ENCODE measurements around the gene EIF4A2.
A peak's percentile ranks its signal among the peaks of the same experiment; 100 is the strongest.

EIF4A2 gene

DNA sequence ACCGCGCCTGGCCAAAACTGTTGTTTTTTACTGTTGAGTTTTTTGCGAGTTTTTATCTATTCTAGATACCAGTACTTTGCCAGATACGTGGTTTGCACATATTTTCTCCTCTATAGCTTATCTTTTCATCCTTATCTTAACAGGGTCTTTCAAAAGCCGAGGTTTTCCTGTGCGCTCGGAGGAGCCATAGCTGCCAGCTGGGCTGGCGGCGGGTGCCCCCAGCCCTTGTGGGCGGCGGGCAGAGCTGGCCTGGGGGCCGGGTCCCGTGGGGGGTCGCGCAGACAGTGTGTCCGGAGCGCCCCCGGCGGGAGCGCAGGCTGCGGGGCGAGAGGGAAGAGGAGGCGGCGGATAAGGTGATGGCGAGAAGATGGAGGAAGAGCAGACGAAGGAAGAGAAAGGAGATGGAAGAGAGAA is 11.1 kb upstream of the EIF4A2 start:
- H3K79me2 ChIP-seq, result no peaks in the 10 kb centered on the region
- H3K36me3 ChIP-seq (ENCODE audit: control insufficient read depth, insufficient read depth, low read length), result no peaks in the 10 kb centered on the region
- H3K4me2 ChIP-seq (ENCODE audit: low read length), result peak overlapping the region; percentile 74
- H3K9me3 ChIP-seq (ENCODE audit: control insufficient read depth, low read length), result no peaks in the 10 kb centered on the region
- H3K4me1 ChIP-seq, result no peaks in the 10 kb centered on the region
- H3K27me3 ChIP-seq (ENCODE audit: control insufficient read depth, insufficient read depth, low read length), result no peaks in the 10 kb centered on the region
- peak overlapping the region; percentile 74 for H2AFZ ChIP-seq
- no peak overlapping the region for H3K9ac ChIP-seq
- no peak overlapping the region for H3K27ac ChIP-seq
- peak overlapping the region; percentile 45 for H3K4me3 ChIP-seq (ENCODE audit: low read depth, low read length)
- TF ChIP-seq, protein P1, sequence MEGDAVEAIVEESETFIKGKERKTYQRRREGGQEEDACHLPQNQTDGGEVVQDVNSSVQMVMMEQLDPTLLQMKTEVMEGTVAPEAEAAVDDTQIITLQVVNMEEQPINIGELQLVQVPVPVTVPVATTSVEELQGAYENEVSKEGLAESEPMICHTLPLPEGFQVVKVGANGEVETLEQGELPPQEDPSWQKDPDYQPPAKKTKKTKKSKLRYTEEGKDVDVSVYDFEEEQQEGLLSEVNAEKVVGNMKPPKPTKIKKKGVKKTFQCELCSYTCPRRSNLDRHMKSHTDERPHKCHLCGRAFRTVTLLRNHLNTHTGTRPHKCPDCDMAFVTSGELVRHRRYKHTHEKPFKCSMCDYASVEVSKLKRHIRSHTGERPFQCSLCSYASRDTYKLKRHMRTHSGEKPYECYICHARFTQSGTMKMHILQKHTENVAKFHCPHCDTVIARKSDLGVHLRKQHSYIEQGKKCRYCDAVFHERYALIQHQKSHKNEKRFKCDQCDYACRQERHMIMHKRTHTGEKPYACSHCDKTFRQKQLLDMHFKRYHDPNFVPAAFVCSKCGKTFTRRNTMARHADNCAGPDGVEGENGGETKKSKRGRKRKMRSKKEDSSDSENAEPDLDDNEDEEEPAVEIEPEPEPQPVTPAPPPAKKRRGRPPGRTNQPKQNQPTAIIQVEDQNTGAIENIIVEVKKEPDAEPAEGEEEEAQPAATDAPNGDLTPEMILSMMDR (IDR thresholded peaks at IDR 0.05), result no peak

GRCh38 chr3:186772701-186773417 is 10.5 kb upstream of the EIF4A2 start:
- H3K4me2 ChIP-seq (ENCODE audit: low read length), result peak overlapping the region; percentile 74
- no peaks in the 10 kb centered on the region for H3K27me3 ChIP-seq (ENCODE audit: control insufficient read depth, insufficient read depth, low read length)
- no peaks in the 10 kb centered on the region for H3K4me1 ChIP-seq
- peak overlapping the region; percentile 45 for H3K4me3 ChIP-seq (ENCODE audit: low read depth, low read length)
- H3K27ac ChIP-seq, result no peak overlapping the region
- no peak overlapping the region for H3K9ac ChIP-seq
- TF ChIP-seq, protein P1 (IDR thresholded peaks at IDR 0.05), result no peak
- peak overlapping the region; percentile 74 for H2AFZ ChIP-seq
- H3K79me2 ChIP-seq, result no peaks in the 10 kb centered on the region
- H3K36me3 ChIP-seq (ENCODE audit: control insufficient read depth, insufficient read depth, low read length), result no peaks in the 10 kb centered on the region
- H3K9me3 ChIP-seq (ENCODE audit: control insufficient read depth, low read length), result no peaks in the 10 kb centered on the region

DNA sequence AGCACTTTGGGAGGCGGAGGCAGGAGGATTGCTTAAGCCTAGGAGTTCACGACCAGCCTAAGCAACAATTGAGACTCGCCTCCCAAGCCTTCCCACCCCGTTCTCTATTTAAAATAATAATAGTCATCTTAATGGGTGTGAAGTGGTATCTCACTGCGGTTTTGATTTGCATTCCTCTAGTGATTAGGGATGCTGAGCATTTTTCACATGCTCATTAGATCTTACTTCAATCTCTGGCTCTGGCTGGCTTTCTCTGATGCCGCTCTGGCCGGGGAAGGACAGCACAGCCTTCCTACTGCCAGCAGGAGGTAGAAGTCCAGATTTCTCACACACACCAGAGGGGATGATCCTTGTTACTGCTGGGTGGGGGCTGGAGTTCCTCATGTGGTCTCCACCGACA is 7.4 kb upstream of the EIF4A2 start:
- H3K4me1 ChIP-seq, result no peaks in the 10 kb centered on the region
- H3K9ac ChIP-seq, result no peak overlapping the region
- H3K4me2 ChIP-seq (ENCODE audit: low read length), result no peak overlapping the region
- H2AFZ ChIP-seq, result no peak overlapping the region
- H3K36me3 ChIP-seq (ENCODE audit: control insufficient read depth, insufficient read depth, low read length), result no peaks in the 10 kb centered on the region
- no peak overlapping the region for H3K27ac ChIP-seq
- H3K79me2 ChIP-seq, result no peaks in the 10 kb centered on the region
- H3K27me3 ChIP-seq (ENCODE audit: control insufficient read depth, insufficient read depth, low read length), result no peaks in the 10 kb centered on the region
- H3K4me3 ChIP-seq (ENCODE audit: low read depth, low read length), result no peak overlapping the region
- TF ChIP-seq, protein P1 (IDR thresholded peaks at IDR 0.05), result no peak
- H3K9me3 ChIP-seq (ENCODE audit: control insufficient read depth, low read length), result no peaks in the 10 kb centered on the region

GRCh38 chr3:186779204-186779603 is 4.2 kb upstream of the EIF4A2 start:
- Histone ChIP-seq H3K36me3 (ENCODE audit: control insufficient read depth, insufficient read depth, low read length) (no peaks in the 10 kb centered on the region), H2AFZ (no peak overlapping the region), H3K27ac (no peak overlapping the region), H3K9me3 (ENCODE audit: control insufficient read depth, low read length) (no peaks in the 10 kb centered on the region), H3K4me1 (no peaks in the 10 kb centered on the region), H3K4me2 (ENCODE audit: low read length) (no peak overlapping the region), H3K27me3 (ENCODE audit: control insufficient read depth, insufficient read depth, low read length) (no peaks in the 10 kb centered on the region), H3K4me3 (ENCODE audit: low read depth, low read length) (no peak overlapping the region), H3K79me2 (peaks cover 9% of the 10 kb centered on the region), H3K9ac (no peak overlapping the region)
- TF ChIP-seq, protein P1 (IDR thresholded peaks at IDR 0.05), result no peak

DNA sequence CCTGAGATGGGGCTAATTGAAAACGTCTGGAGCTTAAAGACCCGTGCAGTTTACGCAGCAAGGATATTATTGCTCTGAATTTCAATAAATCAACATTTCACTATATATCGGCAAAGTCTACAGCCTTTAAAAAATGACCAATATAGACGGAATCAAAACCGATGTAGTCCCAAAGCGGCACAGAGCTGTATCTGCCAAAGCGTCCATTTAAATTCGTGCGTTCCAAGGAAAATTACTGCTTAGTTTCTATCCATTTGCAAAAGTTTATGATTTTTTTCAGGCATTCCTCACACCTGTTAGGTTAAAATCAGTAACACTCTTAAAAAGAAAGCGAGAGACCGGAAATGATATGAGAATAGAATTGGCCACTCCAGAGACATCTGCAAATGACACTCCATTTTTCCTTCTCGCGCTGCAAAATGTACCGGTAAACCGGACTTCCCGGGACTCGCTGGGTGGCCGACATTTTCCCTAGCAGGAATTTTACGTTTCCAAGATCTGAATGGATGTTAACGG is 777 bp upstream of the EIF4A2 start:
- Histone ChIP-seq H3K4me2 (ENCODE audit: low read length) (peak overlapping the region; percentile 98), H3K4me3 (ENCODE audit: low read depth, low read length) (peak overlapping the region; percentile 99), H3K27ac (peak overlapping the region; percentile 100), H3K27me3 (ENCODE audit: control insufficient read depth, insufficient read depth, low read length) (no peaks in the 10 kb centered on the region), H3K9me3 (ENCODE audit: control insufficient read depth, low read length) (no peaks in the 10 kb centered on the region), H3K4me1 (peaks cover 20% of the 10 kb centered on the region), H2AFZ (peak overlapping the region; percentile 100), H3K9ac (peak overlapping the region; percentile 98), H3K79me2 (peaks cover 19% of the 10 kb centered on the region), H3K36me3 (ENCODE audit: control insufficient read depth, insufficient read depth, low read length) (peaks cover 7% of the 10 kb centered on the region)
- TF ChIP-seq, protein P1 (IDR thresholded peaks at IDR 0.05), result no peak
